Measurements from ENCODE around the gene ARHGAP22. TPM values are rescaled to one million over a fixed set of nuclear protein-coding genes. Genes with fewer than 3 reads are reported as not detected.

Gene ARHGAP22
- total RNA-seq, 1 donor from 2014 or later: 3.2 TPM

DNA sequence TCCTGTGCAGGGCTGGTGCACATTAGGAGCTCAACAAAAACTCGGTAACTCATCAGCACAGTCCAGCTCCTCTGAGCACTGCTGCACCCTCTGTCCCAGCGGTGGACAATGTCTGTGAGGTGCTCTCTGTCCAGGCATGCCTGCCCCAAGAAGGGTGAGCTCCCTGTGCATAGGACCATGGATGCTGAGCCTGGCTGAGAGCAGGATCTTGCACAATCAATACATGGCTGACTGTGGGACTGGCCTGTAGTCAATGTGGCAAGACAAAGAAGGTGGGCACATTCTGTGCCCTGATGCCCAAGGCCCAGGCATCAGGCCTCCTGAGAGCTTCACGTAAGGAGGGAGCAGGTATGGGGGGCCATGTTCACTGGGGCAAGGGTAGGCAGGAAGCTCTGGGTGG lies 17.1 kb downstream of the ARHGAP22 start:
- no peak overlapping the region for H3K27ac ChIP-seq
- no peak overlapping the region for H3K4me3 ChIP-seq
- no peak for DNase-seq (ENCODE audit: extremely low spot score in 2 of 2)
- no peaks in the 10 kb centered on the region for H3K36me3 ChIP-seq
- no peaks in the 10 kb centered on the region for H3K27me3 ChIP-seq
- H3K9me3 ChIP-seq: no peaks in the 10 kb centered on the region
- H3K4me1 ChIP-seq: peaks cover 8% of the 10 kb centered on the region
- intact Hi-C loops (cut with DNase I): no loop called here
- TF ChIP-seq, protein P1, sequence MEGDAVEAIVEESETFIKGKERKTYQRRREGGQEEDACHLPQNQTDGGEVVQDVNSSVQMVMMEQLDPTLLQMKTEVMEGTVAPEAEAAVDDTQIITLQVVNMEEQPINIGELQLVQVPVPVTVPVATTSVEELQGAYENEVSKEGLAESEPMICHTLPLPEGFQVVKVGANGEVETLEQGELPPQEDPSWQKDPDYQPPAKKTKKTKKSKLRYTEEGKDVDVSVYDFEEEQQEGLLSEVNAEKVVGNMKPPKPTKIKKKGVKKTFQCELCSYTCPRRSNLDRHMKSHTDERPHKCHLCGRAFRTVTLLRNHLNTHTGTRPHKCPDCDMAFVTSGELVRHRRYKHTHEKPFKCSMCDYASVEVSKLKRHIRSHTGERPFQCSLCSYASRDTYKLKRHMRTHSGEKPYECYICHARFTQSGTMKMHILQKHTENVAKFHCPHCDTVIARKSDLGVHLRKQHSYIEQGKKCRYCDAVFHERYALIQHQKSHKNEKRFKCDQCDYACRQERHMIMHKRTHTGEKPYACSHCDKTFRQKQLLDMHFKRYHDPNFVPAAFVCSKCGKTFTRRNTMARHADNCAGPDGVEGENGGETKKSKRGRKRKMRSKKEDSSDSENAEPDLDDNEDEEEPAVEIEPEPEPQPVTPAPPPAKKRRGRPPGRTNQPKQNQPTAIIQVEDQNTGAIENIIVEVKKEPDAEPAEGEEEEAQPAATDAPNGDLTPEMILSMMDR (IDR thresholded peaks at IDR 0.05): no peak
- TF ChIP-seq POLR2A (IDR thresholded peaks at IDR 0.05) (no peak), POLR2AphosphoS5 (IDR thresholded peaks at IDR 0.05; ENCODE audit: insufficient read depth in 1 of 2, low read depth in 1 of 2) (no peak)

DNA sequence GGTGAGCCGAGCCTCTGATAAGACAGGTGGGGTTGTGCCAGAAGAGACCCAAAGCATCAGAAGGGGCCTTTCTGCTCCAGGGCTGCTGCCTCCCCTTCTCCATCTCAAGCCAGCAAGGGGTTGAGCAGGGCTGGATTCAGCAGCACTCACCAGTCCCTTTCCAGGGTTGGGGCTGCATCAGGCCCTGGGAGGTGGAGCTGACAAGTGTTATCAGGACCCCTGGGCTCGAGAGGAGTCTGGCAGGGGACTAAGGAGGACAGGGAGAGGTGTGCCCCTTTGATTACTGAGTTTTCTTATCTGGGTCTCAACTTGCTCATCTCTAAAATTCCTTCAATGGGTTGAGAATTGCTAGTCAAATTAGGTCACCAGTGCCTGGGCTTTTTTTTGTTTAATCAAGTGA lies 17.8 kb downstream of the ARHGAP22 start:
- intact Hi-C loops (cut with DNase I): no loop called here
- no peak overlapping the region for H3K27ac ChIP-seq
- TF ChIP-seq, protein P1 (IDR thresholded peaks at IDR 0.05): no peak
- TF ChIP-seq POLR2AphosphoS5 (IDR thresholded peaks at IDR 0.05; ENCODE audit: insufficient read depth in 1 of 2, low read depth in 1 of 2) (no peak), POLR2A (IDR thresholded peaks at IDR 0.05) (no peak)
- no peak for DNase-seq (ENCODE audit: extremely low spot score in 2 of 2)
- no peaks in the 10 kb centered on the region for H3K27me3 ChIP-seq
- H3K4me1 ChIP-seq: peaks cover 8% of the 10 kb centered on the region
- no peaks in the 10 kb centered on the region for H3K36me3 ChIP-seq
- H3K9me3 ChIP-seq: no peaks in the 10 kb centered on the region
- H3K4me3 ChIP-seq: no peak overlapping the region

DNA sequence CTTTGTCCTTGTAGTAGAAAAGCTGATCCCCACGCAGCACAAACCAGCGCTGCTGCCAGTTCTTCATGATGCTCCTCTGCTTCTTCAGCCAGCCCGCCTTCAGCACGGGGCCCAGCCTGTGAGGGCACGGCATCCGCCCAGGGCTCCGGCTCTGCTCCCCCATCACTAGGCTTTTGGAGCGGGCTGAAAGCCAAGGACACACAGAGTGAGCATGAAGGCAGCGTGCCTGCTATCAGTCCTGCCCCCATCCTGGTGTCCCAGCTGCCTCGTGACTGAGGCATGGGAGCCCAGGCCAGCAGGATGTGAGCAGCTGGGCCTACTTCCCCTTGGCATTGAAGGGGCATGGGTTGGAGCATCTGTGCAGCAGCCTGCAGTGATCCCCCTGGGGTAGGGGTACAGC lies 21.9 kb downstream of the ARHGAP22 start:
- Histone ChIP-seq H3K27ac (no peak overlapping the region), H3K4me3 (no peak overlapping the region), H3K27me3 (no peaks in the 10 kb centered on the region), H3K4me1 (no peaks in the 10 kb centered on the region), H3K9me3 (no peaks in the 10 kb centered on the region), H3K36me3 (no peaks in the 10 kb centered on the region)
- peak in 1 of 2 donors; percentile 47 for DNase-seq (ENCODE audit: extremely low spot score in 2 of 2)
- TF ChIP-seq POLR2AphosphoS5 (IDR thresholded peaks at IDR 0.05; ENCODE audit: insufficient read depth in 1 of 2, low read depth in 1 of 2): no peak
- no peak for TF ChIP-seq POLR2A (IDR thresholded peaks at IDR 0.05)
- TF ChIP-seq, protein P1 (IDR thresholded peaks at IDR 0.05): no peak
- intact Hi-C loops (cut with DNase I): no loop called here

DNA sequence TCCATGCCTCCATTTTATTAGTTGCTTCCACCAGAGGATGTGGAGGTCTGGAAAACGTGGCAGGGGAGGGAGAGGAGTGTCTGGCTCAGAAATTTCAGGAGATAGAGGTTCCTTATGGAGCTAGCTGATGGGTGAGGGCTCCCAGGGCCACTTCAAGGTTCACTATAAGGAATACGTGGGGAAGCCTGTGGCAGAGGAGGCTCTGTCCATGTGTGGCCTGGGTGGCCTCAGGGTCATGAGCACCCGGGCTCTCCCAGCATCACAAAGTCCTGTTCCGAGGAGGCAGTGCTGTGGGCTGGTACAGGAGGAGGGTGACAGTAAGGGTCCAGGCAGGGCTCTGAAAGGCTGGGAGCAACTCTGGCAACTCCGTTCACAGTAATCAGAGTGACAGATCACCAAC lies 24.6 kb downstream of the ARHGAP22 start:
- Histone ChIP-seq H3K27ac (no peak overlapping the region), H3K36me3 (no peaks in the 10 kb centered on the region), H3K4me3 (no peak overlapping the region), H3K27me3 (no peaks in the 10 kb centered on the region), H3K4me1 (no peaks in the 10 kb centered on the region), H3K9me3 (no peaks in the 10 kb centered on the region)
- TF ChIP-seq POLR2A (IDR thresholded peaks at IDR 0.05) (no peak), POLR2AphosphoS5 (IDR thresholded peaks at IDR 0.05; ENCODE audit: insufficient read depth in 1 of 2, low read depth in 1 of 2) (no peak)
- TF ChIP-seq, protein P1 (IDR thresholded peaks at IDR 0.05): no peak
- intact Hi-C loops (cut with DNase I): no loop called here
- DNase-seq (ENCODE audit: extremely low spot score in 2 of 2): peak in 1 of 2 donors; percentile 82

DNA sequence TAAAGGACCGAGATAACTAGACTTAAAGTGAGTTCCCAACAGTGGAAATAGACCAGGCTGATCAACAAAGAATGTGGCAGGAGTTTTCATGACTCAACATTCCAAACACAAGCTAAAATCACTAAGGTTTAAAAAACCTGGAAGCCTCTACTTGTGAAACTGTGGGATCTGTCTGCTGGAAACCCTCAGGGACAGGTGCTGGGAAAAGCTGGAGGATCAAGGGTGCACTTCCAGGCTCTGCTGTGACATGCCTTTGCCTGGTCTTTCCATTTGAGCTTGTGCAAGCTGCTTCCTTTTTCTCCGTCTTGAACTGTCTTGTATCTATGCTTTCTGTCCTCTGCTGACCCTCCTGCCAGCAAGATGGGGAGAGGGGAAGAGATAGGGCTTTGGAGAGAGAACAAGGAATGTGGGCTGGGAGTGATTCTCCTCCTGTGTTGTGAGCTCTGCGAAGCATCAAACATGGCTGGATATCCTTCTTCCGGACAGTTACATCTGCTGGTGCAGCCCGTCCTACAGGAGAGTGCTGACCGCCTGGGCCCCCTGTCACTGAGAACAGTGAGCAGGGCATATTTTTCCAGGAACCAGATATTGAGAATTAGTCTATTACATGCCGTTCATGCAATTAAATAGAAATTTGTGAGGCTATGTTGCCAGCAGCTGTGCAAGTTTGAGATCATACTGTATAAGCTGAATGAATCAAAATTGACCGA lies 25.5 kb downstream of the ARHGAP22 start:
- no peak overlapping the region for H3K27ac ChIP-seq
- TF ChIP-seq POLR2A (IDR thresholded peaks at IDR 0.05) (no peak), POLR2AphosphoS5 (IDR thresholded peaks at IDR 0.05; ENCODE audit: insufficient read depth in 1 of 2, low read depth in 1 of 2) (no peak)
- TF ChIP-seq, protein P1 (IDR thresholded peaks at IDR 0.05): no peak
- intact Hi-C loops (cut with DNase I): no loop called here
- DNase-seq (ENCODE audit: extremely low spot score in 2 of 2): peak in 1 of 2 donors; percentile 60
- no peaks in the 10 kb centered on the region for H3K27me3 ChIP-seq
- H3K4me1 ChIP-seq: no peaks in the 10 kb centered on the region
- no peak overlapping the region for H3K4me3 ChIP-seq
- H3K9me3 ChIP-seq: no peaks in the 10 kb centered on the region
- H3K36me3 ChIP-seq: no peaks in the 10 kb centered on the region

Data from vagina (tissue), 2 donors.